Measurements from ENCODE around the gene CUL9.
A peak's percentile ranks its signal among the peaks of the same experiment; 100 is the strongest.

The CUL9 gene

DNA sequence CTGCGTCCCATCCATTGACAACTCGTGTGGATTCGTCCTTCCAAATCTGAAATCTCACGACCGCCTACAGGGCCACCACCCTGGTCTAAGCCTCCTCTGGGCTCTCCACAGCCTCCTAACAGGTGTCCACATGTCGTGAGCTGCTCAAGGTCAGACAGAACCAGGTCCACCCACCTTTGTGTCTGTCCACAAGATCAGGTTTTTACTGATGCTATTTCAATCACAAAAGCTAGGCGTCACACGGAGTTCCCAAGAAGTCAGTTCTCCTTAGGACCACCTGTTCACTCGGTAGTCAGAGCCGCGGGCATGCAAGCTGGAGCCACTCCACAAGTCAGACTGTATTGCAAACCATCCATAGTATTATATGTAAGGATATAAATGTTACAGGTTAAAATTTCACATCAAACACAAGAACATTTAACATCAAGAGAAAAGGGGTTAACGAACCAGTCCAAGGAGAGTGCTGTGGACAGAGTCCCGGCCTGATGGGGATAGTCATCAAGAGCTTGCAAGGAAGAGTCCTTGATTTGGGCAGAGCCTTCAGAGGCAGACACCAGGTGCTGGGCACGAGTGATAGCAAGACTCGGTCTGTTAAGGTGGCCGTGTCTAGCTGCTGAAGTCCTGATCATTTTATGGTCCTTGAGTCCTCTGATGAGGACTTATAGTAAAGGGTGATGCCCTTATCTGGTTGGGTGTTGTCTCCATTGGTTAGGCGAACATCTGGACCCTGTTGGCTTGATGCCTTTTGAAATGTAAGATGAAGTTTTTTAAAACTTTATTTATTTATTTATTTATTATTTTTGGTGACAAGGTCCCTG, 48.0 kb downstream of the CUL9 start:
- no peak for DNase-seq (ENCODE audit: low spot score)

DNA sequence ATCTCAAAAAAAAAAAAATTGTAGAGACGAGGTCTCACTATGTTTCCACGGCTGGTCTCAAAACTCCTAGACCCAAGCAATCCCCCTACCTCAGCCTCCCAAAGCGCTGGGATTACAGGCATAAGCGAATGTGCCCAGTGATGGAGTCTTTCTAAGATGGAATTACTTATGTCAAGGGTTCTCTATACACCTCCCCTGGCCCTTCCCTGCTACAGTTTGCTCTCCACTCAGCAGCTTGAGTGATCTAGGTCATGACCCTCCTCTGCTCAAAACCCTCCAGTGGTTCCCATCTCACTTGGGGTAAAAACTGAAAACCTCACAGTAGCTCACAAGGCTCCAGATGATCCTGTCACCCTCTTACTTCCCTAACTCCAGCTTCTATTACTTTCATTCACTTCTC, 49.1 kb downstream of the CUL9 start:
- DNase-seq (ENCODE audit: low spot score): no peak

DNA sequence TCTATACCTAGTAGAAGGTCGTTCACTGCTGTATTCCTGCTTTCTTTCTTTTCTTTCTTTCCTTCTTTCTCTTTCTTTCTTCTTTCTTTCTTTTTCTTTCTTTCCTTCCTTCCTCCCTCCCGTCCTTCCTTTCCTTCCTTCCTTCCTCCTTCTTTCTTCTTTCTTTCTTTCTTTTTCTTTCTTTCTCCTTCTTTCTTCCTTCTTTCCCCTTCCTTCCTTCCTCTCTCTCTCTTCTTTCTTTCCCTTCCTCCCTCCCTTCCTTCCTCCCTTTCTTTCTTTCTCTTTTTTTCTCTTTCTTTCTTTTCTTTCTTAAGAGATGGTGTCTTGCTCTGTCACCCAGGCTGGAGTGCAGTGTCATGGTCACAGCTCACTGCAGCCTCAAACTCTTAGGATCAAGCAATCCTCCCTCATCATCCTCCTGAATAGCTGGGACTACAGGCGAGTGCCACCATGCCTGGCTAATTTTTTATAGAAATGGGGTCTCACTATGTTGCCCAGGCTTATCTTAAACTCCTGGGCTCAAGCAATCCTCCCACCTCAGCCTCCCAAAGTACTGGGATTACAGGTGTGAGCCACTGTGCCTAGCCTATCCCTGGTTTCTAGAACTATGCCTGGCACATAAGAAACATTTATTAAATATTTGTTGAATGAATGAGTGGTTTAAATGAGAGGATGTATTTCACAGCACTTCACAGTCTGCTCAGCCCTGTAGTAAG, 49.9 kb downstream of the CUL9 start:
- DNase-seq (ENCODE audit: low spot score): no peak

DNA sequence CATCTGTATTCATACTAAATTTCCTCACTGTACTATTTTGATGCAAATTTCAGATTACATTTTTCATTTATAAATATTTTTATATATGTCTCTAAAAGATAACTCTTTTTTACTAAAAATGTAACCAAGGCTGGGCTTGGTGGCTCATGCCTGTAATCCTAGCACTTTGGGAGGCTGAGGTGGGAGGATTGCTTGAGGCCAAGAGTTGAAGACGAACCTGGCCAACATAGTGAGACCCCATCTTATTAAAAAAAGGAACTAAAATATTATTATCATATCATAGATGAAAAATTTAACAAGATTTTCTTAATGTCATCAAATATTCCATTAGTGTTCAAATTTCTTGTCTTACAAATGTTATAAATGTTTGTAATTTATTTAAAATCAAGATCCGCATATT, 53.8 kb downstream of the CUL9 start:
- DNase-seq (ENCODE audit: low spot score): no peak

DNA sequence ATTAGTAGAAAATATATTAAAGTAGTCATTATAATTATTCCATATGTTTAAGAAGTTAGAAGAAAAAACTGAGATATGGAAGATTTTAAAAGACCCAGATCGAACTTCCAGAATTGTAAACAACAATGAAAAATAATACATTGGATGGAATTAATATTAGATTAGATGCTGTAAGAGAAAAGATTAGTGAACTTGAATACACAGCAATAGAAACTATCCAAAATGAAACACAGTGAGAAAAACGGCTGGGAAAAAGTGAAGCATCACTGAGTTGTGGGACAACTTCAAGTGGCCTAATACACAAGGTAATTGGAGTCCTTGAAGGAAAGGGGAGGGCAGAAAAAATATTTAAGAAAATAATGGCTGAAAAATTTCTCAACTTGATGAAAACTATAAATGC, 57.1 kb downstream of the CUL9 start:
- no peak for DNase-seq (ENCODE audit: low spot score)

DNA sequence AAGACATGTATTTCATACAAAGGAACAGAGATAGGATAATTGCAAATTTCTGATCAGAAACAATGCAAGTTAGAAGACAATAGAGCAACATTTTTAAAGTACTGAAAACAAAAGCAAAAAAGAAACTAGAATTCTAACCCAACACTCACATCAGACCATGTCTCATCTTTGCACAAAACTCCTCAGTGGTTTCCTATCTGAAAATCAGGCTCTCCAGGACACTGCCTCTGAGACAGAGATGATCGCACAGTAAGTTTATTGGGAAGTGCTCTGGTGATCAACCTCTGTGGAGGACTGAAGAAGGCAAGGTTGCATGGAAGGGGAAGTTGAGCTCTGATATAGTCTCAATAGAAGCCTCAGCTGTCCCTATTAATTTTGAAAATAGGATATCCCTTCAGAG, 59.0 kb downstream of the CUL9 start:
- DNase-seq (ENCODE audit: low spot score): no peak

DNA sequence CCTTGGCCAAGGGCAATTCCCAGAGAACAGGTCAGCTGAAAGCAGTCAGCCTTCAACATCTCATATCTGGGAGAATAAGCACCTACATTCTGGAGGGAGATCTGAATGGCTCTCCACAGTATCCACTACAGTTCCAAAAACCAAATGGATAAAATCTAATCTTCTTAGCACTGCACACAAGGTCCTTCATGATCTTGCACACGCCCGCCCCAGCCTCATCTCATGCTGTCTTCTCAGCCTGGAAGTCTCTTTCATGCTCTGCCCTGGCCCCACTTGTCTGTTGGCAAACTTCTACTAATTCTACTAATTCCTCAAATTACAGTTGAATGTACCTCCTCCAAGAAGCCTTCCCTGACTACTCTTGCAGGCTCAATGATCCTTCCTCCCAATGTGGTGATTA, 59.5 kb downstream of the CUL9 start:
- no peak for DNase-seq (ENCODE audit: low spot score)

DNA sequence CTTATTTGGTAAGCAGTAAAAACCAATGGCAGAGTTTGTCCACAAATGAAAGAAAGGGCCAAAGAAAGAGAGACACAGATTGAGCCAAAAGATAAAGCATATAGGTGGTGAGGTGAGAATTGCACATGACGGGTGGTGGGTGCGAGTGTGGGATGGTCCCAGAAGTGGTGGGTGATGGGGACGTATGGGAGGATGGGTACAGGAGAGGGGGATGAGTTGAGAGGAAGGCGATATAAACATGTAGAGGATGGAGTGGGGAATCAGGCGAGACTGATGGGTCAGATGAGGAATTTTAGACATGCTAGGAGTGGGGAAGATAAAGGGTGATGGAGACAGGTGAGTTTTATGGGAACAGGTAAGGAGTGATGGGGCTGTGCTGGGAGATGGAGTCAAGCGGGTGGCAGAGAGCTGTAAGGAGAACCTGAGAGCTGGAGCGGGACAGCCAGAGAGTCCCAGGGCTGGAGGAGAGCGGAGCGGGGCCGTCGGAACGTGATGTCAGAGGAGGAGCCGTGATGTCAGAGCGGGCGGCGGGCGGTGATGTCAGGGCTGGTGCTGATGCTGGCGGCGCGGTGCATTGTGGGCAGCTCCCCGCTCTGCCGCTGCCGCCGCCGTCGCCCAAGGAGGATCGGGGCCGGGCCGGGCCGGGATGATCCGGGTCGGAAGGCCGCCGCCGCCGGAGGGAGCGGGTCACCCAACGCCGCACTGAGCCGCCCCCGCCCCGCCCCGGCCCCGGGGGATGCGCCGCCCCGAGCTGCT, 61.1 kb downstream of the CUL9 start, which contains the start of gene TTBK1:
TTBK1 (plus strand) TSS at position 574 of the 756 bp plus-strand sequence. CDS start 3,180 bp downstream, outside the sequence.
- no peak for DNase-seq (ENCODE audit: low spot score)

DNA sequence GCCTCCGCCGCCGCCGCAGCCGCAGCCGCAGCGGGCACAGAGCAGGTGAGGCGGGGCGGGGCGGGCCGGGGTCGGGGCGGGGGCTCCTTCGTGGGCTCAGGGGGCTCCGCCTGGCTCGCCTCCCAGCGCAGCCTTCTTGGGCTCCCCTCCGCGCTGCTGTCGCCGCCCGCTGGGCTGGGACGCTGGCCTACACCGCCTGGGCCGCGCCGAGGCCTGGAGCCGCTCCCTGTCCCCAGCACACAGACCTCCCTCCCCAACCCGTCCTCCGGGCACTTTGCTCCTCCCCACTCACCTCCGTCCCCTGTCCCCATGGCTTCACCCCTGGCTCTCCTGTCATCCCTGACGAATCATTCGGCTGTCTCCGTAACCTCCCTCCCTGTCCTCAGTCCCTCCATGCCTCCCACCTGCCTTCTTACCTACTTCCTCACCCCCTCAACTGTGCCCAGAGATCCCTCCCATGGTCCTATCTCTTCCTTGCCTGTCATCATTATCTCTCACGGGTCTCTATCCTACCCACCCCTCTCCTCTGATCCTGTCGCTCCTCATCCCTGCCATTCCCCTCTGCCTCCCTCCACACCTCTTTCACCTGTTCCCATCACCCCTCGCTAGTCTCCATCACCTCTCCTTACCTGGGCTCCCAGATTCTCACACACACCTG, 61.8 kb downstream of the CUL9 start:
- DNase-seq (ENCODE audit: low spot score): no peak

DNA sequence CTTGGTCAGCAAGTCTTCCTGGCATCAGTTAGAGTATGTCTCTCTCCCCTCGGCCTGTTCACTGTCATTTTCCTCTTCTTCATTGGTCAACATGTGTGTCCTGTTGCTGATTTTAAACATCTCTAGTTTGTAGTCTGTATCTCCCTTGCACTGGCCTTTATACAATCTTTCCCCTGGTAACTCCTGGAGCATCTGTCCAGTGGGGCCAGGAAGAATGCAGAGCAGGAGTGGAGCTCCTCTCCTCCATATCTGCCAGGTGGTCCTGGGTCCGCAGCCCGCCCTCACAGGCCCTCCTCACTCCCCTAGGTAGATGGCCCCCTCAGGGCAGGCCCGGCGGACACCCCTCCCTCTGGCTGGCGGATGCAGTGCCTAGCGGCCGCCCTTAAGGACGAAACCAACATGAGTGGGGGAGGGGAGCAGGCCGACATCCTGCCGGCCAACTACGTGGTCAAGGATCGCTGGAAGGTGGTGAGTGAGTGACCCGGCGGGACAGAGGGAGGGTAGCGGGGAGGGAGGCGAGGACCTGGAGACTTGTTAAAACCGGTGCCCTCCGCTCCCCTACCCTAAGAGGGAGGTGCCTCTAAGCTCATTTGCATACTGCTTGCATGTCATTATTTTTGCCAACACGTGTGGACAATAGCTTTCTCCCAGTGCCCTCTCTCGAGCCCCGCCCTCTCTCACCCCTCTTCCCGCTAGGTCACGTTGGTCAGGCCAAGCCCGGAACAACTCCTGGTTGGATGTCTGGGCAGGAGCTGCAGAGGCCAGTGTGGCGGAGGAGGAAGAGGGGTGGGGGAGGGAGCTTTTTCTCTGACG, 64.5 kb downstream of the CUL9 start:
- DNase-seq (ENCODE audit: low spot score): no peak

DNA sequence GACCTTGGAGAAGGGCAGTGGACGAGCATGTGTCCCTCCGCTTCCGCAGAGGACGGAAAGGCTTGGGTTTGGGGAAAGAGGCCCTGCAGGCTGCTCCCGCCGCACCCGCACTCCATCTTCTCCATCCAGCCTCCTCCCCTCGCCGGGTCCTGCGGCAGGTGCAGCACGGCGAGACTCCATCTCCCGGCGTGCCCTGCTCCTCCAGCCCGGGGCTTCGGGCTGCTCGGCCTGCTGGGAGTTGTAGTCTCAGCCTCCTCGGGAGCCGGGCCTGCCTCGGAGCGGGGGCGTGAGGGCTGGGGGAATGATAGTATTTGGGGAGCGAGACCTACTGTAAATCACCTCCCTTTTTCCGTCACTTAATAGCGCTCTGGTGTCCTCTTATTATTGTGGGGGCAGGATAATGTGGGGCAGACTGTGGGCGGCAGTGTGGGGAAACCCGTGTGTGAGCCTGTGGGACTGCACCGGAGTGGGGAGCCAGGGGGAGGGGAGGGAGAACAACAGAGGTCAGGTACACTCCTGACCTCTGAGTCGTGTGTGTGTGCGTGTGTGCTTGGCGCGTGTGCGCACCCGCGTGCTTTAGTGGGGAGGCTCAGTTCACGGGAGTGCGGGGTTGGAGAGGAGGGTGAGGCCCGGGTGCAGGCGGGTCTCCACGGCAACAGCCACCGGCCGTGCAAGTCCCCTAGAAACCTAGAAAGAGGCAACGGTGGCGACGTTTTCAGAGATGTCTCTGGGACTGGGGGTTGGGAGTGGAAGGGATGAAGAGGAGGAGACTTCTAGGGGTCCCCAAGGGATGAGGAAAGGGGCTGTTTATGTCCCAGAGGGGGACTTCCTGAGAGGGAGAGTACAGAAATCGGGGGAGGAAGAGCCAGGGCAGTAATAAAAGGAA, 65.4 kb downstream of the CUL9 start:
- DNase-seq (ENCODE audit: low spot score): peak; percentile 86

DNA sequence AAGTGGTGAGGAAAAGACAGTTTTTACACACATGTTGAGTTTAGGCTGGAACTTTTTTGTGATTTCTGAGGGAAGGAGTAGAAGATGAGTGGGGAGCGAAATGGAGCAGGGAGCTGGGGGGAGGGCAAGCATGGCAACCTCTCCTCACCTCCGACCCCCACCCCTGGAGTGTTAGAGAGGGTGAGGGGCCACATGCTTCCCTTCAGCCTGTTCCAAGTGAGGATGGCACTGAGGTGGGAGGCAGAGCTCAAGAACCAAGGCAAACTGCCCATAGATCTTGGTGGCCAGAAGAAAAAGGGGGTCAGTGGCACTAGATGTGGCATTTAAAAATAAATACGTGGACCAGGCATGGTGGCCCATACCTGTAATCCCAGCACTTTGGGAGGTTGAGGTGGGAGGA, 66.1 kb downstream of the CUL9 start:
- no peak for DNase-seq (ENCODE audit: low spot score)

DNA sequence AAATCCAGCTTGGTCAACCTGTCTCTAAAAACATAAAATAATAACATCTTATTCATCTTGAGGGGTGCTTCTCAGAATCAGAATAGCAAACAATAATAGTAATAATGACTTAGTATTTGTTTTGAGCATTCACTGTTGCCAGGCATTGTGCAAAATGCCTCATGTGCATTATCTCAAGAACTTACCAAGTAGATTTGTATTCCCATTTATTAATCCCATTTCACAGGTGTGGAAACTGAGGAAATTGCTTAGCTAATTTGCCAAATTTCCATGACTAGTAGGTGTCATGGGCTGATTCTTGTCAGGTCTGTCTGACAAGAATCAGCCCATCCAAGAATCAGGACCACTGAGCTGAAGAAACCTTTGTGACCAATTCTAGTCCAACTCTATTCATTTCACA, 66.8 kb downstream of the CUL9 start:
- no peak for DNase-seq (ENCODE audit: low spot score)

DNA sequence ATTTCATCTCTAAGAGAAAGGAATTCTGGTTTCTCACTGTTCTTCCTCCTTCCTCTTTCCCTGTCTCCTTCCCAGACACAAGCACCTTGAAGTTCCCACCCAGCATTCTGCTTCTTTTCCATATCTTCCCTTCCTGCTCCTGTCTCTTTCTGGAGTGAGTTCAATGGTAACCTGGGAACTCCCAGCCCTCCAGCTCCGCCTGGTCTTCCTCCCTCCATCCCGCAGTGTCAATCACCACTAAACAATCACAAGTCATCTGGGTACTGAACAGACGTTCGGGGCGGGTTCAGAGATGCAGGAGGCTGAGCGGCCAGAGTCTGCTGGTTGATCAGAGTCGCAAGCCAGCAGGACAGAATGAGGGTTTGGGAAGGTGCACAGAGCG, 69.0 kb downstream of the CUL9 start:
- DNase-seq (ENCODE audit: low spot score): no peak

DNA sequence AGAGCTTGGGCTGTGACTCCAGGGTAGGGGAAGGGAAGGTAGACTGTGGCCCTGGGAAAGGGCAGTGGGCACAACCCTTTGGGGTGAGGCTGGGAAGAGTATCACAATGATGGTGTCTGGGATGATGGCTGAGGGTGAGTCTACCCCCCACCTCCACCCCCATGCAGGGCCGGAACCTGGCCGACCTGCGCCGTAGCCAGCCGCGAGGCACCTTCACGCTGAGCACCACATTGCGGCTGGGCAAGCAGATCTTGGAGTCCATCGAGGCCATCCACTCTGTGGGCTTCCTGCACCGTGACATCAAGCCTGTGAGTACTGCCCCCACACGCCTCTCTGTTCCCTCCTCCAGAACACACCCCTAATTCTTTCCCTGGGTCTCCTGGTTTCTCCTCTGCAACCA, 71.4 kb downstream of the CUL9 start:
- DNase-seq (ENCODE audit: low spot score): no peak

DNA sequence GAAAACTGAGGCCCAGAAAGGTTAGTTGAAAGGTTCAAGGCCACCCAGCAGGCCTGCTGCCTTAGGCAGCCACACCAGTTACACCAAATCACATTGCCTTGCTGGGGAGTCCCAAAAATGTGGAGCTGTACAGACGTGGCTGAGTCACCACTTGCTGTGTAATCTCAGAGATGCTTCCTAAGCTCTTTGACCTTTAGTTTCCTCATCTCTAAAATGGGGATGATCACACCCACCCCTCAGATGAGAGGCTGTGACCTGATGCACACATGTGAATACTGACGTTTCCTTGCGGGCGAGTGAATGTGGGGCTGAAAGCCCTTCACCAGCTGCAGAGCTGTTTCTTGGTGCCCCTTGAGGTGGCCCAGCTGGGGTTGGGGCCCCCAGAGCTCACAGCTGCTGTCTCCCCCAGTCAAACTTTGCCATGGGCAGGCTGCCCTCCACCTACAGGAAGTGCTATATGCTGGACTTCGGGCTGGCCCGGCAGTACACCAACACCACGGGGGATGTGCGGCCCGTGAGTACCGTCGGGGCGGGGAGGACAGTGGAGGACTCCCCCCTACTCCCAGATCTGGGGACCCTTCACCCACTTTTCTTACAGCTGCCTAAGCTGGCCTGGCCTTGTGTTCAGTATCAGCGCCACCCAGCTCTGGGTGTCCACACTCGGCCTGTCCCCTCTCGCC, 72.3 kb downstream of the CUL9 start:
- DNase-seq (ENCODE audit: low spot score): no peak

DNA sequence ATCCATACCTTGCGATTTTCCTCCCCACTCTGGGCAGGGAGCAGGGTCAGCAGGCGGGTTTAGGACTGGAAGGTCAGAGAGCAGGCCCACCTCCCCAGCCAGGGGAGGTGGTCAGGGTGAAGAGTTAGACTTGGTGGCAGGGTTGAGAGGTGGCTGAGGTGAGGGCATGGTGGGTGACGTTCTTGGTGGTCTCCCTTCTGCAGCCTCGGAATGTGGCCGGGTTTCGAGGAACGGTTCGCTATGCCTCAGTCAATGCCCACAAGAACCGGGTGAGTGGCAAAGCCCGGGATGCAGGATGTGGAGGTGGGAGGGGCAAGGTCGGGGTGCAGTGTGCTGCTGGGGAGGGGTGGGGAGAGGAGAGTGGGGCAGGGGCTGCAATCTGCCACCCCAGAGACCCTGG, 72.8 kb downstream of the CUL9 start:
- no peak for DNase-seq (ENCODE audit: low spot score)

DNA sequence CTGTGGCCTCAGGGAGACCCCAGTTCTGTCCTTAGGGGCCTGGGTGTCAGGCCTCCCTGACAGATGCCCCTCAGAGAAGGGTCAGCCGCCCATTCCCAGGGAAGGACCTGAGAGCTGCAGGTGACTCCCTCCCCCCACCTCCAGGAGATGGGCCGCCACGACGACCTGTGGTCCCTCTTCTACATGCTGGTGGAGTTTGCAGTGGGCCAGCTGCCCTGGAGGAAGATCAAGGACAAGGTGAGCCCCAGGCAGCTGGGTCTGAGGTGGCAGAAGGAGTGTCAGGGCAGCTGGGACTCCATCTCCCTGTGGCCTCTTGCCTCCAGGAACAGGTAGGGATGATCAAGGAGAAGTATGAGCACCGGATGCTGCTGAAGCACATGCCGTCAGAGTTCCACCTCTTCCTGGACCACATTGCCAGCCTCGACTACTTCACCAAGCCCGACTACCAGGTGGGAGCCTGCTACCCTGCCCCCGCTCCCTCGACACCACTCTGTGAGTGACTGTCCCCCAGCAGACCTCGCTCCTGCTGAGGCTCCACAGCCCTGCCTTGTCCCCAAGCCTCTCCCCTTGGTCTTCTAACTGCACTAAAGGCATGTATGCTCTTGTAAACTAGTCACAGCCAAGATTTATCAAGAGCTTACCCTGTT, 73.5 kb downstream of the CUL9 start:
- DNase-seq (ENCODE audit: low spot score): no peak

DNA sequence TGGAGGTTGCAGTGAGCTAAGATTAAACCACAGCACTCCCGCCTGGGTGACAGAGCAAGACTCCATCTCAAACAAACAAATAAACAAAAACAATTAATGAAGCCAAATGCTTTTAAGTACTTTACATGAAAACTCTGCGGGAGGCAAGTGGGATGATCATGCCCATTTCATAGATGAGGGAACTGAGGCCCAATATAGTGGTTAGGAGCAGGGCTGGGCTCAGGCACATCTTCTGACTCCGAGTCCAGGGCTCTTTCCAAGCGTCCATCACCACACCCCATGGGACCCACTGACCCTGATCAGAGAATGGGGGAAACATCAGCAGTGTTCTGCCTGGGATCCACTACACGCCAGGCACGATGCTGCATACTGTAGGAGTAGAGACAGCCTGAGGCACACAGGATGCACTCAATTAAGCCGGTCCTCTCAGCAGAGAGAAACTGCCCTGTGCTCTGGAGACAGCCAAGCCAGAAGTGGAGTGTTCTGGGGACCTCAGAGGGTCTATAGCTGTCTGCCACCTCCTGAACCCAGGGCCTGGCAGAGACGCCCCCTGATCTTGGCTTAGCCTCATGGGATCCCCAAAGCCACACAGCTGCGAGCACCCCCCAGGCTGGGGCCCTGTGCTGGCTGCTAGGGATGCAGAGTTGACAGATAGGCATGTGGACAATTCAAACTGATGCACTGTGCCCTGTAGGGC, 74.8 kb downstream of the CUL9 start:
- no peak for DNase-seq (ENCODE audit: low spot score)
